ENCODE data around the gene NLRP10. TPM values are rescaled to one million over a fixed set of nuclear protein-coding genes. Genes with fewer than 3 reads are reported as not detected.
A peak's percentile ranks its signal among the peaks of the same experiment; 100 is the strongest.

NLRP10 gene
- total and polyA plus RNA-seq, 2 of the 13 experiments (the other 11 are each of a cell fraction or from before 2014, with no cell fraction given) = not detected

DNA sequence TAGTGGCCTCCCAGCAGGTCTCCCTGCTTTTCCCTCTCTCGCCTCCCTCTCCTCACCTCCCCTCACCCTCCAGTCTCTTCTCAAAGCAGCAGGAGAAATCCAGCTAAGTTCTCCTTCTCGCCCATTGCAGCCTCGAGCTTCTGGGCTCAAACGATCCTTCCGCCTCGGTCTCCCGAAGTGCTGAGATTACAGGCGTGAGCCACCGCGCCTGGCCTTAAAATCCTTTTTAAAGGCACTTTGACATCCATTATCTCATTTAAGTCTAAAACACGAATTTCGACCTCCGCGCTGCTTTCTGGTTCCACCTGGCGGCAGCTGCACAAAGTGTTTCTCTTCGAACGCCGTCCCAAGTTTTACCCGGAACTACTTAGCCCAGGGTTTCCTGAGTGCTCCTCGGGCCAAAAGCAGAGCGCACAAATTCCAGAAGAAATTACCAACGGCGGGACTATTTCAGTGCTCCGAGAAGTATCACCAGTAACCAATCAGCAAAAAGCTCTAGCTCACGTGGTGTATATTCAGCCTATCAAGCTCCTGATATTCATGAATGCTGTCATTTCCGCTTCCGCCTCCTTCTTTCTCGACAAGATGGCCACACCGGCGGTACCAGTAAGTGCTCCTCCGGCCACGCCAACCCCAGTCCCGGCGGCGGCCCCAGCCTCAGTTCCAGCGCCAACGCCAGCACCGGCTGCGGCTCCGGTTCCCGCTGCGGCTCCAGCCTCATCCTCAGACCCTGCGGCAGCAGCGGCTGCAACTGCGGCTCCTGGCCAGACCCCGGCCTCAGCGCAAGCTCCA, 21.7 kb upstream of the NLRP10 start, which contains the start of gene EIF3F (continued):
- TF ChIP-seq HNF1A (IDR thresholded peaks at IDR 0.05; ENCODE audit: low read depth) (no peak), HNF1A (CRISPR knock-in tag; IDR thresholded peaks at IDR 0.05; ENCODE audit: borderline replicate concordance) (peak; percentile 38; the same call in 1 of the 2 replicates), SATB2 (CRISPR knock-in tag; IDR thresholded peaks at IDR 0.05) (no peak), CEBPZ (IDR thresholded peaks at IDR 0.05; ENCODE audit: low read length) (no peak), SSRP1 (CRISPR knock-in tag; IDR thresholded peaks at IDR 0.05) (no peak), TSC22D2 (CRISPR knock-in tag; IDR thresholded peaks at IDR 0.05; ENCODE audit: borderline replicate concordance) (peak; percentile 75; the same call in 1 of the 2 replicates), MEIS2 (CRISPR knock-in tag; IDR thresholded peaks at IDR 0.05) (peak; percentile 72; the same call in 1 of the 2 replicates), SRSF1 (optimal IDR thresholded peaks at IDR 0.05; ENCODE audit: low read depth, low read length) (peak; percentile 79), ZNF101 (CRISPR knock-in tag; IDR thresholded peaks at IDR 0.05; ENCODE audit: borderline replicate concordance, low read depth) (no peak), ZNF737 (CRISPR knock-in tag; IDR thresholded peaks at IDR 0.05; ENCODE audit: borderline replicate concordance) (no peak), GTF2F1 (IDR thresholded peaks at IDR 0.05; ENCODE audit: low read length) (0 out of 2 replicates have a peak, but pooled peaks have one; percentile 38), PAWR (CRISPR knock-in tag; IDR thresholded peaks at IDR 0.05; ENCODE audit: borderline replicate concordance) (0 out of 2 replicates have a peak, but pooled peaks have one; percentile 39), NBN (conservative IDR thresholded peaks at IDR 0.05) (no peak), ZNF337 (CRISPR knock-in tag; IDR thresholded peaks at IDR 0.05; ENCODE audit: borderline replicate concordance, low read depth) (no peak), PAX8 (CRISPR knock-in tag; IDR thresholded peaks at IDR 0.05; ENCODE audit: borderline replicate concordance) (0 out of 2 replicates have a peak, but pooled peaks have one; percentile 41), ISL2 (CRISPR knock-in tag; IDR thresholded peaks at IDR 0.05) (peak; percentile 41; the same call in 1 of the 2 replicates)
- TF ChIP-seq, protein P1, sequence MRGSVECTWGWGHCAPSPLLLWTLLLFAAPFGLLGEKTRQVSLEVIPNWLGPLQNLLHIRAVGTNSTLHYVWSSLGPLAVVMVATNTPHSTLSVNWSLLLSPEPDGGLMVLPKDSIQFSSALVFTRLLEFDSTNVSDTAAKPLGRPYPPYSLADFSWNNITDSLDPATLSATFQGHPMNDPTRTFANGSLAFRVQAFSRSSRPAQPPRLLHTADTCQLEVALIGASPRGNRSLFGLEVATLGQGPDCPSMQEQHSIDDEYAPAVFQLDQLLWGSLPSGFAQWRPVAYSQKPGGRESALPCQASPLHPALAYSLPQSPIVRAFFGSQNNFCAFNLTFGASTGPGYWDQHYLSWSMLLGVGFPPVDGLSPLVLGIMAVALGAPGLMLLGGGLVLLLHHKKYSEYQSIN (CRISPR knock-in tag; IDR thresholded peaks at IDR 0.05; ENCODE audit: borderline replicate concordance) = no peak
- TF ChIP-seq, protein P2, sequence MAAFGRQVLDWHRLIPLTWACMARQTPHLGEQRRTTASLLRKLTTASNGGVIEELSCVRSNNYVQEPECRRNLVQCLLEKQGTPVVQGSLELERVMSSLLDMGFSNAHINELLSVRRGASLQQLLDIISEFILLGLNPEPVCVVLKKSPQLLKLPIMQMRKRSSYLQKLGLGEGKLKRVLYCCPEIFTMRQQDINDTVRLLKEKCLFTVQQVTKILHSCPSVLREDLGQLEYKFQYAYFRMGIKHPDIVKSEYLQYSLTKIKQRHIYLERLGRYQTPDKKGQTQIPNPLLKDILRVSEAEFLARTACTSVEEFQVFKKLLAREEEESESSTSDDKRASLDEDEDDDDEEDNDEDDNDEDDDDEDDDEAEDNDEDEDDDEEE (CRISPR knock-in tag; IDR thresholded peaks at IDR 0.05) = no peak
